Suprapubic skin (tissue), 4 donors: ENCODE results near the gene TLR10. TPM values are rescaled to one million over a fixed set of nuclear protein-coding genes. Genes with fewer than 3 reads are reported as not detected.

Source experiments
- DNase-seq, 2 donors: peaks; one replicate each; pipeline ENCODE4 v3.0.0-alpha.2; 2019; ENCODE audit warnings: low spot score in 2 of 2
- H3K27ac ChIP-seq: fragments of 200-600 bp; sonication (generic); one replicate; pipeline ENCODE4 v1.5.1; 2019
- H3K27me3 ChIP-seq: fragments of 200-600 bp; sonication (generic); one replicate; pipeline ENCODE4 v1.5.1; 2019
- H3K36me3 ChIP-seq: fragments of 200-600 bp; sonication (generic); one replicate; pipeline ENCODE4 v1.5.1; 2019
- H3K4me1 ChIP-seq: fragments of 200-600 bp; sonication (generic); one replicate; pipeline ENCODE4 v1.5.1; 2019
- H3K4me3 ChIP-seq: fragments of 200-600 bp; sonication (generic); one replicate; pipeline ENCODE4 v1.5.1; 2019; ENCODE audit warnings: mild to moderate bottlenecking
- H3K9me3 ChIP-seq: fragments of 200-600 bp; sonication (generic); one replicate; pipeline ENCODE4 v1.5.1; 2019
- CTCF ChIP-seq, 2 donors: fragments of 200-600 bp in 1 of 2; fragments of 450-650 bp in 1 of 2; sonication (generic) in 1 of 2; IDR thresholded peaks; one replicate each; pipeline ENCODE4 v1.5.1; 2016 to 2019; ENCODE audit warnings: antibody characterized with exemption in 2 of 2, mild to moderate bottlenecking in 1 of 2, moderate library complexity in 1 of 2
- EP300 ChIP-seq: sonication (generic); formaldehyde crosslinking; IDR thresholded peaks from one replicate; pipeline ENCODE4 v1.6.1; 2017; ENCODE audit warnings: antibody characterized with exemption
- POLR2A ChIP-seq, 2 donors: fragments of 450-650 bp; IDR thresholded peaks; one replicate each; pipeline ENCODE4 v1.6.1; 2017; ENCODE audit warnings: antibody characterized with exemption in 2 of 2, mild to moderate bottlenecking in 2 of 2, moderate library complexity in 2 of 2
- POLR2AphosphoS5 ChIP-seq, 3 donors: sonication (generic); formaldehyde crosslinking; IDR thresholded peaks; one replicate each; pipeline ENCODE4 v1.6.1; 2017; ENCODE audit warnings: antibody characterized with exemption in 3 of 3
- WGBS: methylation state at CpG from one replicate; pipeline ENCODE4 v1.1.5; 2018; 5-methylcytosine and 5-hydroxymethylcytosine counted together
- total RNA-seq, 4 donors: library from RNA; depleted of rRNA; stranded (reverse); fragments of >200 nt; gene quantifications; one replicate each; pipeline ENCODE4 v1.1.0, GENCODE V29; 2016

TLR10 gene
- total RNA-seq, 4 donors from 2014 or later, result 0.16 to 0.17 TPM; not detected in 2

DNA sequence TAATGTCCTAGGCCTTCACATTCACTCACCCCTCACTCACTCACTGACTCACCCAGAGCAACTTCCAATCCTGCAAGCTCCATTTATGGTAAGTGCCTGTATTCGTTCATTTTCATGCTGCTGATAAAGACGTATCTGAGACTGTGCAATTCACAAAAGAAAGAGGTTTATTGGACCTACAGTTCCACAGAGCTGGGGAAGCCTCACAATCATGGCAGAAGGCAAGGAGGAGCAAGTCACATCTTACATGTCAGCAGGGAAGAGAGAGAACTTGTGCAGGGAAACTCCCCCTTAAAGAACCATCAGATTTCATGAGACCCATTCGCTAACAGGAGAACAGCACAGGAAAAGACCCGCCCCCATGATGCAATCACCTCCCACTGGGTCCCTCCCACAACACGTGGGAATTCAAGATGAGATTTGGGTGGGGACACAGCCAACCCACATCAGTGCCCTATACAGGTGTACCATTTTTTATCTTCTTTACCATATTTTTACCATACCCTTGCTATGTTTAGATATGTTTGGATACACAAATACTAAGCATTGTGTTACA lies 40.0 kb upstream of the TLR10 start:
- no peaks in the 10 kb centered on the region for H3K9me3 ChIP-seq
- peaks cover 8% of the 10 kb centered on the region for H3K4me1 ChIP-seq
- H3K4me3 ChIP-seq, result no peak overlapping the region
- no peak overlapping the region for H3K27ac ChIP-seq
- no peak for TF ChIP-seq EP300
- TF ChIP-seq POLR2AphosphoS5 (IDR thresholded peaks at IDR 0.05), result no peak
- no peak for TF ChIP-seq POLR2A (IDR thresholded peaks at IDR 0.05)
- TF ChIP-seq CTCF (IDR thresholded peaks at IDR 0.05), result no peak
- DNase-seq, result no peak
- no peaks in the 10 kb centered on the region for H3K36me3 ChIP-seq
- H3K27me3 ChIP-seq, result no peaks in the 10 kb centered on the region
- 85% methylated on average over 5 of the region's 5 CpGs for WGBS

DNA sequence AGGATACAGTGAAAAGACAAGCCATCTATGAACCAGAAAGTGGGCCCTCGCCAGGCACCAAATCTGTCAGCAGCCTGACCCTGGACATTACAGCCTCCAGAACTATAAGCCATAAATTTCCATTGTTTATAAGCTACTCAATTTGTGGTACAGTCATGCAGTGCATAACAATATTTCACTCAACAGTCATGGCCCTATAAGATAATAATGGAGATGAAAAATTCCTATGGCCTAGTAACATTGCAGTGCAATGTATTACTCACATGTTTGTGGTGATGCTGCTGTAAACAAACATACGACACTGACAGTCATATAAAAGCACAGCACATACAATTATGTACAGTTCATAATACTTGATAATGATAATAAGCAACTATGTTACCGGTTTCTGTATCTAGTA lies 38.9 kb upstream of the TLR10 start:
- no peaks in the 10 kb centered on the region for H3K36me3 ChIP-seq
- no peaks in the 10 kb centered on the region for H3K9me3 ChIP-seq
- H3K27me3 ChIP-seq, result no peaks in the 10 kb centered on the region
- TF ChIP-seq CTCF (IDR thresholded peaks at IDR 0.05), result no peak
- no peak for TF ChIP-seq POLR2A (IDR thresholded peaks at IDR 0.05)
- TF ChIP-seq EP300, result no peak
- TF ChIP-seq POLR2AphosphoS5 (IDR thresholded peaks at IDR 0.05), result no peak
- no peak overlapping the region for H3K4me3 ChIP-seq
- WGBS, result 92% methylated on average over 3 of the region's 3 CpGs
- H3K4me1 ChIP-seq, result peaks cover 8% of the 10 kb centered on the region
- no peak for DNase-seq
- H3K27ac ChIP-seq, result no peak overlapping the region

- no peak for DNase-seq
- H3K36me3 ChIP-seq, result no peaks in the 10 kb centered on the region
- H3K9me3 ChIP-seq, result no peaks in the 10 kb centered on the region
- H3K27me3 ChIP-seq, result no peaks in the 10 kb centered on the region
- H3K4me3 ChIP-seq, result no peak overlapping the region
- WGBS, result 70% methylated on average over 4 of the region's 4 CpGs
- H3K27ac ChIP-seq, result peak overlapping the region; percentile 5
- H3K4me1 ChIP-seq, result peaks cover 11% of the 10 kb centered on the region
- no peak for TF ChIP-seq EP300
- no peak for TF ChIP-seq CTCF (IDR thresholded peaks at IDR 0.05)
- TF ChIP-seq POLR2A (IDR thresholded peaks at IDR 0.05), result no peak
- no peak for TF ChIP-seq POLR2AphosphoS5 (IDR thresholded peaks at IDR 0.05)
These were observed 37.7 kb upstream of the TLR10 start for GRCh38 chr4:38820329-38821061.

DNA sequence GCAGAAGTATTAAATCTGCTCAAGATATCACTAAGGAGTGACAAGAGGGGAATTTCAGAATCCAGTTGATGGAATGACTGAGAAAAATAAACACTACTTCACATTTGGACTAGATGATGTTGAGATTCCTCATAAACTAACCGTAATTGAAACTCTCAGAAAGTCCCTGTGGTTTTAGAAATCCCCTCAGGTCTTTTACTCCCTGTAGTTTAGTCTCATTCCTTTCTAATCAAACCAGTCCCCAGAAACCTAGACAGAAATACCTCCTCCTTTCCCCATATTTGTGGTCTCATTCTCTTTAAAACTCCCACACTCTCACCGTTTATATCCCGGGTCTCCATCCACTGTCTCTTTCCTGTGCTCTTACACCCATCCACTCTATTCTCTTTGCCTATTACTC lies 36.8 kb upstream of the TLR10 start:
- DNase-seq, result no peak
- H3K4me3 ChIP-seq, result no peak overlapping the region
- no peaks in the 10 kb centered on the region for H3K27me3 ChIP-seq
- TF ChIP-seq EP300, result no peak
- H3K9me3 ChIP-seq, result no peaks in the 10 kb centered on the region
- H3K4me1 ChIP-seq, result peaks cover 11% of the 10 kb centered on the region
- H3K36me3 ChIP-seq, result no peaks in the 10 kb centered on the region
- 33% methylated on average over 3 of the region's 3 CpGs for WGBS
- no peak overlapping the region for H3K27ac ChIP-seq

- no peak for DNase-seq
- no peaks in the 10 kb centered on the region for H3K36me3 ChIP-seq
- H3K27ac ChIP-seq, result peak overlapping the region; percentile 42
- TF ChIP-seq POLR2AphosphoS5 (IDR thresholded peaks at IDR 0.05), result no peak
- no peak for TF ChIP-seq CTCF (IDR thresholded peaks at IDR 0.05)
- no peak for TF ChIP-seq EP300
- TF ChIP-seq POLR2A (IDR thresholded peaks at IDR 0.05), result no peak
- no peaks in the 10 kb centered on the region for H3K27me3 ChIP-seq
- no peak overlapping the region for H3K4me3 ChIP-seq
- H3K4me1 ChIP-seq, result peaks cover 11% of the 10 kb centered on the region
- WGBS, result 59% methylated on average over 5 of the region's 5 CpGs
- no peaks in the 10 kb centered on the region for H3K9me3 ChIP-seq
These were observed 35.7 kb upstream of the TLR10 start for GRCh38 chr4:38818441-38818976.
